Esophagus squamous epithelium (tissue), 4 donors: ENCODE measurements around the gene OXT.

Experiments
- CTCF ChIP-seq, 6 experiments: fragments of 450-650 bp in 4 of 6; fragments of 200-600 bp in 2 of 6; sonication (generic) in 2 of 6; IDR thresholded peaks; one replicate each; pipeline ENCODE4 v1.5.1; 2016 to 2019; ENCODE audit warnings: antibody characterized with exemption in 6 of 6, mild to moderate bottlenecking in 4 of 6, moderate library complexity in 4 of 6
- POLR2A ChIP-seq, 4 donors: fragments of 450-650 bp; IDR thresholded peaks; one replicate each; pipeline ENCODE4 v1.6.1; 2017; ENCODE audit warnings: antibody characterized with exemption in 4 of 4, mild to moderate bottlenecking in 4 of 4, moderate library complexity in 3 of 4

DNA sequence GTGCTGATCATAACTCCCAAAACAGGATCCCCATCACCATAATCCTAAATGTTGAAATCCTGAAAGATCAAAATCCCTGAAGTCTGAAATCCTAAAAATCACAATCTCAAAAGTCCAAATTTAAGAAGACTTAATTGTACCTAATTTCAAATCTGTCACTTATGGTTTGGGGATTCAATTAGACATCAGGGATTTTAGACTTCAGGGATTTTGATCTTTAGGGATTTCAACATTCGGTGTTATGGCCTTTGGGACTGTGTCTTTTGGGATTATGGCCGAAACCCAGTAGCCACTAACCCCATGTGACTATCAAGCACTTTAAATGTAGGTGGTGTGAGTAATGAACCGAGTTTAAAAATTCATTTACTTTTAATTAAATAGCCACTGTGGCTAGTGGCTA is 34.8 kb downstream of the OXT start:
- TF ChIP-seq CTCF (IDR thresholded peaks at IDR 0.05) (no peak), POLR2A (IDR thresholded peaks at IDR 0.05) (no peak)
